ENCODE data around the gene IRF6. TPM values are rescaled to one million over a fixed set of nuclear protein-coding genes. Genes with fewer than 3 reads are reported as not detected.

Gene IRF6
- total and polyA plus RNA-seq, 8 donors: 7.7 to 36.8 (median 19.7) TPM

GRCh38 chr1:209746451-209747165, 59.3 kb downstream of the IRF6 start:
- DNase-seq (no peak), FAIRE-seq (no peak), ATAC-seq (no peak)
- WGBS, 2 donors: 60 to 67% methylated on average over 4 of the region's 4 CpGs
- Histone ChIP-seq H3K9me3 (no peaks in the 10 kb centered on the region), H3K4me1 (peaks cover 0 to 16% (median 0%) of the 10 kb centered on the region in 3 donors), H3K27me3 (no peaks in the 10 kb centered on the region), H3K36me3 (no peaks in the 10 kb centered on the region), H3K4me3 (no peak overlapping the region), H3K27ac (no peak overlapping the region)
- TF ChIP-seq, protein P1, sequence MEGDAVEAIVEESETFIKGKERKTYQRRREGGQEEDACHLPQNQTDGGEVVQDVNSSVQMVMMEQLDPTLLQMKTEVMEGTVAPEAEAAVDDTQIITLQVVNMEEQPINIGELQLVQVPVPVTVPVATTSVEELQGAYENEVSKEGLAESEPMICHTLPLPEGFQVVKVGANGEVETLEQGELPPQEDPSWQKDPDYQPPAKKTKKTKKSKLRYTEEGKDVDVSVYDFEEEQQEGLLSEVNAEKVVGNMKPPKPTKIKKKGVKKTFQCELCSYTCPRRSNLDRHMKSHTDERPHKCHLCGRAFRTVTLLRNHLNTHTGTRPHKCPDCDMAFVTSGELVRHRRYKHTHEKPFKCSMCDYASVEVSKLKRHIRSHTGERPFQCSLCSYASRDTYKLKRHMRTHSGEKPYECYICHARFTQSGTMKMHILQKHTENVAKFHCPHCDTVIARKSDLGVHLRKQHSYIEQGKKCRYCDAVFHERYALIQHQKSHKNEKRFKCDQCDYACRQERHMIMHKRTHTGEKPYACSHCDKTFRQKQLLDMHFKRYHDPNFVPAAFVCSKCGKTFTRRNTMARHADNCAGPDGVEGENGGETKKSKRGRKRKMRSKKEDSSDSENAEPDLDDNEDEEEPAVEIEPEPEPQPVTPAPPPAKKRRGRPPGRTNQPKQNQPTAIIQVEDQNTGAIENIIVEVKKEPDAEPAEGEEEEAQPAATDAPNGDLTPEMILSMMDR (IDR thresholded peaks at IDR 0.05): no peak
- intact Hi-C loops (cut with DNase I): no loop called here

GRCh38 chr1:209743145-209743482, 62.8 kb downstream of the IRF6 start:
- intact Hi-C loops (cut with DNase I): loop anchor here in 1 of 3 donors (5.0 kb wide), 1 partner anchor 166 kb away; no protein-coding TSS in a partner anchor
- ATAC-seq (peak in 1 of 4 donors; percentile 18), DNase-seq (peak in 3 of 6 donors; percentile 14 to 45 (median 45)), FAIRE-seq (no peak)
- Histone ChIP-seq H3K4me1 (peaks cover 0 to 13% (median 0%) of the 10 kb centered on the region in 3 donors), H3K4me3 (no peak overlapping the region), H3K27ac (peak overlapping the region in 3 of 4 donors; percentile 22 to 50 (median 48)), H3K27me3 (no peaks in the 10 kb centered on the region), H3K36me3 (no peaks in the 10 kb centered on the region), H3K9me3 (no peaks in the 10 kb centered on the region)
- TF ChIP-seq, protein P1 (IDR thresholded peaks at IDR 0.05): no peak
- 35 to 46% methylated on average over 2 of the region's 2 CpGs for WGBS, 2 donors

DNA sequence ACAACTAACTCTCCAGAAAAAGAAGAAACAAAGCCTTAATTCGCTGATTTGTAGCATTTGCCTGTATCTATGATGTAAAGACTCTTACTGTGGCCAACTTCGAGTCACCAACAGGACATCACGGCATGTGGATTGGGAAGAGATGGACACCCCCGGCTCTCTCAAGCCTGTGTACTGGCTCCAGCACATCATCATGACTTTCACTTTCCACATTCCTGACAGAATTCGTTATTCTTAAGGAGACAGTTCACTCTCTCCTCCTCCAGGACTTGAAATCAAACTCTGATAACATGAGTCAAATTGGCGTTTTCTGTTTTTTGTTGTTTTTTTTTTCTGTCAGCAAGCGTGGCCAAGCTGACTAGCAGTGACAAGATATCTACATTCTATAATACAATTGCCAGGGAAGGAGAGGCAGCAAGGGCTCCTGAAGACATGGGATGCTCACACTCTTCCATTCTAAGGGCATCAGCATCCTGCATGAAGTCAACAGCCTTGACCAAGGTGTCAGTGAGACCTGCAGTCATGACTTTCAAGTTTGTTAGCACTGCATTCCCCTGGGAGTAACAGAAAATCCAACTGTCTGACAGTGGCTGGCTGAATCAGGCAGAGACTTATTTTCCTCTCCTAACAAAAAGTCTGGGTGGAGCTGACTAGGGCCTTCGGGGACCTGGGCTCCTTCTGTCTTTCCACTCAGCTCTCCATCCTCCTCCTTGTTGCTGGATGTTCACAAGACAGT, 63.4 kb downstream of the IRF6 start:
- FAIRE-seq (peak; percentile 41), ATAC-seq (peak; percentile 20 to 67 (median 55))
- H3K4me3 ChIP-seq: no peak overlapping the region

GRCh38 chr1:209741889-209742288, 64.1 kb downstream of the IRF6 start:
- TF ChIP-seq, protein P1 (IDR thresholded peaks at IDR 0.05): no peak
- Histone ChIP-seq H3K27me3 (no peaks in the 10 kb centered on the region), H3K9me3 (no peaks in the 10 kb centered on the region), H3K36me3 (no peaks in the 10 kb centered on the region), H3K4me3 (no peak overlapping the region), H3K4me1 (peaks cover 0 to 8% (median 0%) of the 10 kb centered on the region in 3 donors), H3K27ac (peak overlapping the region in 3 of 4 donors; percentile 39 to 50 (median 48))
- FAIRE-seq (no peak), DNase-seq (no peak), ATAC-seq (peak; percentile 16 to 64 (median 26))
- intact Hi-C loops (cut with DNase I): loop anchor here in 1 of 3 donors (5.0 kb wide), 1 partner anchor 165 kb away; no protein-coding TSS in a partner anchor
- 34 to 37% methylated on average over 2 of the region's 2 CpGs for WGBS, 2 donors

More for the DNA sequence above, 63.4 kb downstream of the IRF6 start:
- WGBS, 2 donors: 38 to 46% methylated on average over 8 of the region's 8 CpGs
- Histone ChIP-seq H3K4me1 (peaks cover 0 to 11% (median 0%) of the 10 kb centered on the region in 3 donors), H3K27ac (peak overlapping the region in 3 of 4 donors; percentile 39 to 50 (median 48)), H3K36me3 (no peaks in the 10 kb centered on the region), H3K9me3 (no peaks in the 10 kb centered on the region), H3K27me3 (no peaks in the 10 kb centered on the region)
- intact Hi-C loops (cut with DNase I): loop anchor here in 1 of 3 donors (5.0 kb wide), 1 partner anchor 165 kb away; no protein-coding TSS in a partner anchor
- TF ChIP-seq, protein P1 (IDR thresholded peaks at IDR 0.05): no peak
- no peak for DNase-seq
